ENCODE measurements around the gene EP400.
"Not testable (repeated sequence)": the region's sequence is repeated elsewhere in the genome, so short reads cannot be mapped to it uniquely, and the experiment has no call there.

DNA sequence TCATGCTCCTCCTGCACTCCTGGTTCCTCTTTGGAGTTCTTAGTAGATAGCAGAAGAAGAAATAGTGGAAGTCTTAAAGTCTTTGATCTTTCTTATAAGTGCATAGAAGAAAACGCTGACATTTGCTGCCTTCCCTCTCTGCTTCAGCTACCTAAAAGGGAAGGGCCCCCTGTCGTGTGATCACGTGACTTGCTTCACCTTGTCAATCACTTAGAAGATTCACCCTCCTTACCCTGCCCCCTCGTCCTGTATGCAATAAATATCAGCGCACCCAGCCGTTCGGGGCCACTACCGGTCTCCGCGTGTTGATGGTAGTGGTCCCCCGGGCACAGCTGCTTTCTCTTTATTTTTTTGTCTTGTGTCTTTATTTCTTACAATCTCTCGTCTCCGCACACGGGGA is 153.3 kb downstream of the EP400 start:
- TF ChIP-seq, protein P1, sequence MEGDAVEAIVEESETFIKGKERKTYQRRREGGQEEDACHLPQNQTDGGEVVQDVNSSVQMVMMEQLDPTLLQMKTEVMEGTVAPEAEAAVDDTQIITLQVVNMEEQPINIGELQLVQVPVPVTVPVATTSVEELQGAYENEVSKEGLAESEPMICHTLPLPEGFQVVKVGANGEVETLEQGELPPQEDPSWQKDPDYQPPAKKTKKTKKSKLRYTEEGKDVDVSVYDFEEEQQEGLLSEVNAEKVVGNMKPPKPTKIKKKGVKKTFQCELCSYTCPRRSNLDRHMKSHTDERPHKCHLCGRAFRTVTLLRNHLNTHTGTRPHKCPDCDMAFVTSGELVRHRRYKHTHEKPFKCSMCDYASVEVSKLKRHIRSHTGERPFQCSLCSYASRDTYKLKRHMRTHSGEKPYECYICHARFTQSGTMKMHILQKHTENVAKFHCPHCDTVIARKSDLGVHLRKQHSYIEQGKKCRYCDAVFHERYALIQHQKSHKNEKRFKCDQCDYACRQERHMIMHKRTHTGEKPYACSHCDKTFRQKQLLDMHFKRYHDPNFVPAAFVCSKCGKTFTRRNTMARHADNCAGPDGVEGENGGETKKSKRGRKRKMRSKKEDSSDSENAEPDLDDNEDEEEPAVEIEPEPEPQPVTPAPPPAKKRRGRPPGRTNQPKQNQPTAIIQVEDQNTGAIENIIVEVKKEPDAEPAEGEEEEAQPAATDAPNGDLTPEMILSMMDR (IDR thresholded peaks at IDR 0.05): not testable (repeated sequence)
- not testable (repeated sequence) for TF ChIP-seq ZFX (IDR thresholded peaks at IDR 0.05; ENCODE audit: borderline replicate concordance)
